HG02623 (cell line): ENCODE measurements around the gene TBC1D2.

ENCODE experiments used
- ATAC-seq: cut with Tn5 transposase; IDR thresholded peaks from one replicate; pipeline ENCODE4 v1.9.1; 2021; ENCODE audit warnings: moderate library complexity; ENCODE audit not compliant: unreplicated experiment

TBC1D2 gene

DNA sequence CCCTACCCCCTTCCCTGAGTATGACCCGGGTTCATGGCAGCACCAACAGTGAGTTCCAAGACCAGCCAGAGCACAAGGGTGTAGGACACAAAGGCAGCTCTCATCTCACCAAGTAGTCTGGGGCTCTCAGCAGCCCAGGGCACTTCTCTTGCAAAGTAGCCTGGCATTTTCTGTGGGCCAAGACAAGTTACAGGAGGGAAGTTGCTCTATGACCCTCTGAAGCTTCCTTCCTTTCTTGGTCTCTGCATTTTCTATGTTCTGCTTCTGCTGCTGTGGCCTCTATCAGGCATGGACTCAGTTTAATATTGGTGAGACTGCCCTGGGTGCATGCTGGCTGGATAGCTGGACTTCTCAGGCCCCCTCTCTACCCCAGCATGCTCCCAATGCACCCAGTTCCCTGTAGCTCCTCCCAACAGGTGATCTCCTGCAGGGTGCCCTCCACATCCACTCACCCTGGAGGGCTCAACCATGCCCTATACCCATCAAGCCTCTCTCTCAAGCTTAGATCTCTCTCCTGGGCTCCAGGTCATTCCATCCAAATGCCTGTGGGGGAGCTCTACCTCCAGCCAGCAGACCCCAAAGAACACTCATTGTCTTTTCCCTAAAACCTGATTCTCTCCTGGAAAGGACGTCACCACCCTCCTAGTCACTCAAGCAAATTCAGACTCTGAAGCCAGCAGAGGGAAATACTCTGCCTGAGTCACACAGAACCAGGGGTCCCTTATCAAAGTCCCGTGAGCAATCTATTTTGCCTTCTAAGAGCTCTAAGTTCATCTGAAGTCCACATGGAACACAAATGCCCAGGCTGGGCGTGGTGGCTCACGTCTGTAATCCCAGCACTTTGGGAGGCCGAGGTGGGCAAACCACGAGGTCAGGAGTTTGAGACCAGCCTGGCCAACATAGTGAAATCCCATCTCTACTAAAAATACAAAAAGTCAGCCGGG is 13.8 kb downstream of the TBC1D2 start:
- ATAC-seq: no peak

DNA sequence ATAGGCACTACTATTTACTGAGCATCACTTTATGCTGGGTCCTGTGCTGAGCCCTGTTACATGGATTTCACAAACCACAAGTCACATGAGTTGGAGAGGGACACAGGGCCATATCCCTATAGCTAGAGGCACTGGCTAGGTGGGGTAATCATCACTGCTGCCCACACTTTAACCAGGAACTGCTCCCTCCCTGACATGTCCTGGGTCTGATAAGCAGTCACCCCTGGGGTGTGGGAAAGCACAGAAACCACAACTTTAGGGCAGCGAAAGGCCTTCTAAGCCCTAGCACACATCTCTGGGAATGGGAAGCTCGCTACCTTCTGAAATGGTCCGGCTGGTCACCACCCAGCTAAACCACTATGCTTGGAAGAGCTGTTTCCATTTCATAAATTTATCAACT is 15.0 kb downstream of the TBC1D2 start:
- ATAC-seq: no peak

DNA sequence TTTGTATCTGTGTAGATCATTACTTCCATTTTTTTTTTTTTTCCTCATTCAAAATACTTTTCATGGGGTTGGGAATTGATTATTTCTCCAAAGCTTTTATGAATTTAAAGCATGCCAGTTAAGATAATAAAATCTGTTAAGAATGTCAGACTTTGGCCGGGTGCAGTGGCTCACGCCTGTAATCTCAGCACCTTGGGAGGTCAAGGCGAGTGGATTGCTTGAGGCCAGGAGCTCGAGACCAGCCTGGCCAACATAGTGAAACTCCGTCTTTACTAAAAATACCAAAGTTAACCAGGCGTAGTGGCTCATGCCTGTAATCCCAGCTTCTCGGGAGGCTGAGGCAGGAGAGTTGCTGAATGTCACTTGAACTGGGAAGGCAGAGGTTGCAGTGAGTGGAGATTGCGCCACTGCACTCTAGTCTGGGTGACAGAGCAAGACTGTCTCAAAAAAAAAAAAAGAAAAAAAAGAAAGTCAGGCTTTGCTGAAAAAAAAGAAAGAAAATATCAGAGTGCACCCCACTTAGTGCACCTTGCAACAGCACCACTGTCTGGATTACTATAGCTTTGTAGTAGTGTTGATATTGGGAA is 18.5 kb downstream of the TBC1D2 start:
- ATAC-seq: no peak

DNA sequence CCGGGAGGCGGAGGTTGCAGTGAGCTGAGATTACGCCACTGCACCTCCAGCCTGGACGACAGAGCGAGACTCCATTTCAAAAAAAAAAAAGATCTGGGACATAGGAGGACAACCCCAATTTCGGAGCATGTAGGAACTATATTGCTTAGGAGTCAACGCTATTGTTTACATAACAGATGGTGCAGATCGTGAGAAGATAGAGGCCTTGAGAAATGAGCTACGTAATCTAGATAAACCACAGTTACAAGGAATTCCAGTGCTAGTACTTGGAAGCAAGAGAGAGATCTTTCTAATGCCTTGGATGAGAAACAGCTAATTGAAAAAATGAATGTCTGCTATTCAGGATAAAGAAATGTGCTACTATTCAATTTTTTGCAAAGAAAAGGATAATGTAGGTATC is 20.3 kb downstream of the TBC1D2 start:
- ATAC-seq: no peak

DNA sequence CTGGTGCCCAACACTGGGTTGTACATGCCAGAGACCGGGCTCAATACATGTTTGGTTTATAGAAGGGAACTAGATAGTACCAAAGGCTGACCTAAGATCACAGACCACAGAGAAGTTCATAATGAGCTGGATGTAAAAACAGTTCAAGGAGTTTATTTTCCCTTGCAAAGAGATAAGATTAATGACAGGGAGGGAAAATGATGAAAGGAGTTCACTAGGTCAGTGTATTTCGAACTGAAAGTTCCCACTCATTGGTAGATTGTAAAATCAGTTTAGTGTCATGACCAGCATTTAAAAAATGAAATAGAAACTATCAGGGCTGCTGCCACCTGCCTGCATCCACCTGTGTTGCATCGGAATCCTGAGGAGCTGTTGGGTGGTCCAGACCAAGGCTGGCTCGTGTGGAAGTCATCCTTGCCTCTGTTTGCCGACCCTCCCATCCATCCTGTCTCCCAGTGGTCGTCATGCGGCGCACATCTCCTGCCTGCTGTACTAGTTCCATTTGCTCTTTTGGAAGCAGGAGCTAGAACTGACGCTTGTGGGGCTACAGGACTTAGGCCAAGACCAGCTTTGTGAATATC is 21.1 kb downstream of the TBC1D2 start:
- ATAC-seq: no peak

DNA sequence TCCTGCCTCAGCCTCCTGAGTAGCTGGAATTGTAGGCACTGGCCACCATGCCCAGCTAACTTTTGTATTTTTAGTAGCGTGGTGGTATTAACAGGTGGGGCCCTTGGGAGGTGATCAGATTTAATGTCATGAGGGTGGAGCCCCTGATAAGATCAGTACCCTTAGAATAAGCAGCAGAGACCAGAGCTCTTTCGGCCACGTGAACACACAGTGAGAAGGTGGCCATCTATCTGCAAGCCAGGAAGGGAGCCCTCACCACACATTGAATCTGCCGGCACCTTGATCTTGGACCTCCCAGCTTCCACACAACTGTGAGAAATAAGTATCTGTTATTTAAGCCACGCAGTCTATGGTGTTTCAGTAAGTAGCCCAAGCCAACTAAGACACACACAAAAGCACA is 22.5 kb downstream of the TBC1D2 start:
- ATAC-seq: no peak

DNA sequence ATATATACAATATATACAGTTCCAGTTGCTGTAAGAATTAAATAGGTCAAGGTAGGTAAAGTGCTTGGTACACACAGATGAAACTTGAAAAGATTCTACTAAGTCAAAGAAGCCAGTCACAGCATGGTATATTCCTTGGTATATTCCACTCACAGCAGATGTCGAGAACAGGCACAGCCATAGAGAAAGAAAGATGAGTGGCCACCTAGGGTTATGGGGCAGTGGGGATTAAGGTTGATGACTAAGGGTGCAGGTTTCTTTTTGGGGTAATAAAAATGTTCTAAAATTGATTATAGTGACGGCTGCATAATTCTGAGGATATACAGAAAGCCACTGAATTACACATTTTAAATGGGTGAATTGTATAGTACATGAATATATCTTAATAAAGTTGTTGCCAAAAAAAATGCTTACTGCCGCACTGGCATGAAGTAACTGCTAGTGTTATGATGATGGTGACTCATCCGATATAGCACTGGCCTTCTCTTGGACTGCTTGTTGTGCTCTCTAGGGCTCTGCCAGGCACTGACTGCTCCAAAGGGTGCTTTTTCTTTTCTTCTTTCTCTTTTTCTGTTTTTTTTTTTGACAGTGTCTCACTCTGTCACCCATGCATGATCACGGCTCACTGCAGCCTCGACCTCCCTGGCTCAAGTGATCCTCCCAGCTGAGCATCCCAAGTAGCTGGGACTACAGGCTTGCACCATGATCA is 23.5 kb downstream of the TBC1D2 start:
- ATAC-seq: no peak

DNA sequence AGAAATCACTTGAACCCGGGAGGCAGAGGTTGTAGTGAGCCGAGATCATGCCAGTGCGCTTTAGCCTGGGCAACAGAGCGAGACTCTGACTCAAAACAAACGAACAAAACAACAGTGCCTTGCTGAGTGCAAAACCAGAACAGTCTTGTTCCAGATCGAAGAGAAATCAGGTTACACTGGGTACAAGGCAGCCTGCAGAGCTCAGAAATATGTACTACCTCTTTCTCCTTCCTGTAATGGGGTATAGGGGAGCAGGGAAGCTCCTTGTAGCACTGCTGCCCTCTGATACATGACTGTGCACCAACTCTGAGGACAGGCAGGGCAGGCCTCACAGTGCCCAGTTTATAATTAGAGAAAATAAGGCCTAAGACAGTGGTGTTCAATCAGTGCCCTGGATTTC is 24.7 kb downstream of the TBC1D2 start:
- ATAC-seq: no peak

DNA sequence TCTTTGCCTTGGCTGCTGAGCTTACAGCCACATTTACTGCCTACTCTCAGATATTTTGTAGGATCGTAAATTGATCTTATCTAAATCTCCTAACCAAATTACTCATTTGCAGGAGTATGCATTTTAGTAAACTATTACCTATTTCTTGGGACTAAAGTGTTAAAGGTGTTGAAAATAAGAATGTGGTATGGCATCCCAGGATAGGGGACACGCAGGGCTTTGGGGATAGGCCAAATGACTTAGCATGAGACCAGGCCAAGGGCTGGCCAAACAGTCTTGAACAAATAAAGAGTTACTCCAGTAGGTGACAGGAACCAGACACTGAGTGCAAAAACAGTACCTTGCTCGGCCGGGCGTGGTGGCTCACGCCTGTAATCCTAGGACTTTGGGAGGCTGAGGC is 25.1 kb downstream of the TBC1D2 start:
- ATAC-seq: no peak

DNA sequence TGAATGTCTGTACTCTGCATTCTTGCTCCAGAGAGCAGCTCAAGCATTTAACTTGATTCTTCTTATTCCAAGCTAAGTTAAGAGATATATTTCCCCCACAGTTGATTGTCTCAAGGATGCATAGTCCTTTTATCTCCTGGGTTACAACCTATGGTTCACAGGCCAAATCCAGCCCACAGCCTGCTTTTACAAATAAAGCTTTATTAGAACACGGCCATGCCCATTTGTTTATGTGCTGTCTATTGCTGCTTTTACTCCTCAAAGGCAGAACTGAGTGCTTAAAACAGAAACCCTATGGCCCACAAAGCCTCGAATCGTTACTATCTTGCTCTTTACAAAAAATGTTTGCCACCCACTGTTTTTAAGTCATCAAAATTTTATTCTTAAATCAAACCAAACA is 25.8 kb downstream of the TBC1D2 start:
- ATAC-seq: no peak

DNA sequence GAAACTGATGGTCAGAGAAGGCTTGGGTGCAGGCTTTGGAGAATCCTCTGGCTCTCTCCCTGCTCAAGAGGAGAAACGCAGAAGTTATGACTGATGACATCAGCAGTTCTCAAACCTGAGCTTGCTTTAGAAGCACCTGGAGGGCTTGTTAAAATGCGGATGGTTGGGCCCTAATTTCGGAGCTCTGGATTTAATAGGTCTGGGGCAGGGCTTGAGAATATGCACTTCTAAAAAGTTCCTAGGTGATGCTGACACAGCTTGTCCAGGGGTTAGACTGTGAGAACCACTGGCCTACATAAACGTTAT is 26.4 kb downstream of the TBC1D2 start:
- no peak for ATAC-seq

DNA sequence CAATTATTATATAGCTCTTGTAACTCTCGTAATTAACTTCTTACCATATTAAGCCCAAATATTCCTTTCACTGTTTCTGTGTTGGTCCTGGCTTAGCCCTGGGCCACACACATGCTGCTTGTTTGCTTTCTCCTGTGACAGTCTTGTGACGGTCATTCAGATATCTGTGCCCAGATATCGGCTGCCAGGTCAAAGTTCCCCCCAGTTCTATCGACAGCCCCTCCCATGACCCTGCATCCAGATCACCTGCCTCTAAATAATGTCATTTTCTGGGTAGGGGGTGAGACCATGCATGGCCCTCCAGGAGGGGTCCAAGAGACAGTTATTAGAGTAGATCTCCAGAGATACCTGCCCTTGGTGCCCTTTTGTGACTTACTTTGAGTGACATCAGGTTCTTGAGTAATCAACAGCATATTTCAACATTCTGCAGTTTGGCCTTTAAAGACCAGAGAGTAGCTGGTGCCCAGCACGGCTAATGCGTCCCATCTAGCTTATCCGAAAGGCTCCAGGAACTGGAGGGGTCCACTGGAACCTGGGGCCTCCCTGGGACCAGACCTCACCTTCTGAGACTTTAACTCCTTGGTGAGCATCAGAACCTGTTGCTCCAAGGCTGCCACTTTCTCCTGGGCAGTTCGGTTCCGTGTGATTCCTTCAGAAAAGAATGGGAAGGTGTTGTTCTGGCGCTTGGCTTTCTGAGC is 26.9 kb downstream of the TBC1D2 start:
- no peak for ATAC-seq

DNA sequence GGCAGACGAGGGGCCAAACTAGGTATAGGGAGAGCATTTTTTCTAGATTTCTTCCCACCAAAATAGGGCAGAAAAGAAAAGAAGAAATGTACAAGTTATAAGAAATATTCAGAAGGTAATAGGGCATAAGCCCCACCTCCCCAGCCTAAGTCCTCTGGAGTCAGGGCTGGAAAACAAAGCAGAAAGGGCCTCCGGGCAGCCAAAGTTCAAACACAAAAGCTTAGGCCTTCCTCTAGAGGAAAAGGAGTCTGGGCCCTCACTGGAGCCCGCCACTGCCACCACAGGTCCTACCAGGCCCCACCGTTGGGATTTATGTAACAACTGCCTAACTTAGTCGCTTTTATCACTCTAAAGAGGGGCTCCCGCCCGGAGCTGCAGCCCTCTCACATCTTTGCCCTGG is 27.6 kb downstream of the TBC1D2 start:
- no peak for ATAC-seq

DNA sequence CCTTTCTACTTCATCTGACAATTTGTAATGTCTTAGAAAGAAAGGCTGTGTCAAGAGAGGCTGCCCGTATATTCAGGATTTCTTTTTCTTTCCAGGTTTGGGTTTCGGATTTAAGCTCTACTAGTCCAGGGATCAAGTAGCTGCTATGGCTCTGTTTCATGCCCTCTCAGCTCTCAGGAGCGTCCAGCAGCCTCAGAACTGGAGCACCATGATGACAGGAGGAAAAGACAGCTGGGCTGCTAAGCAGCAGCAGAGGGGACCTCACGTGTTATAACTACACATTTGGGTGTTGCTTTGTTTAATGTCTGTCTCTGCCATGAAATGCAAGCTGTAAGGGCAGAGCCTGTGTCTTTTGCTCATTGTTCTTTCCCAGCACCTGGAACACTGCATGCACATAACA is 28.5 kb downstream of the TBC1D2 start:
- ATAC-seq: no peak

DNA sequence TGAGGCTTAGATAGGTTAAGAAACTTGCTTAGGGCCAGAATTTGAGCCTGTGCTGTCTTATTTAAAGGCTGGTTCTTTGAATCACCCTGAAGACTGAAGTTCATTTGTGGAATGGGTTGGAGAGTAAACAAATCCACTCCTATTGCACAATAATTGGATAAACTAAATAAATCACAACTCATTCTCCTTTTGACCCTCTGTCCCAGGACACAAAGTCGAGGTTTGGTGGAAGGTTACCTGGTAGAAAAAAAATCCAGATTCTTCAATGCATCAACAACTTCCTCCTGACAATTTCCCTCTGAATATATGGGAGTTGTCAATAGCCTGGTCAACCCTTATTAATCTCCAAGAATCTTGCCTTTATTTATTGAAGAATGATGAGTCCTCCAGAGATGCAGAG is 28.9 kb downstream of the TBC1D2 start:
- ATAC-seq: no peak

DNA sequence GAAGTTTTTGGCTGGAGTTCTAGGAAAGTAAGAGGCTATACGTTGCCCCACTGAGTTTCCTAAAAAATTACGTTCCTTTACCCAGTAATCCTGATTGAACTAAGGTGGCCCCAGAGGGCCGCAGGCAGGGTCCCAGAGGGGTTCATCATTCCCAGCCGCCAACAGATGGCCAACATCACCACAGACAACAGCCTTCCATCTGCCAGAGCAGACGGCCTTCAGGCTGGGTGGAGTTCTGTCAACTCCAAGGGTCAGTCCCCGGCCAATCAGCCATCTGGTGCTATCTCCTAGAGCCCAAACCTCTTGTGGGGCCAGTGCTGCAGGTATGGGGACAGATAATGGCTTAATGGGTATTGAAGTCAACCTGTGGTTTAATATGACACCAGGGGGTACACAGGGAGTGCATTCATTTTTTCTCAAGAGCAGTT is 30.4 kb downstream of the TBC1D2 start:
- no peak for ATAC-seq

DNA sequence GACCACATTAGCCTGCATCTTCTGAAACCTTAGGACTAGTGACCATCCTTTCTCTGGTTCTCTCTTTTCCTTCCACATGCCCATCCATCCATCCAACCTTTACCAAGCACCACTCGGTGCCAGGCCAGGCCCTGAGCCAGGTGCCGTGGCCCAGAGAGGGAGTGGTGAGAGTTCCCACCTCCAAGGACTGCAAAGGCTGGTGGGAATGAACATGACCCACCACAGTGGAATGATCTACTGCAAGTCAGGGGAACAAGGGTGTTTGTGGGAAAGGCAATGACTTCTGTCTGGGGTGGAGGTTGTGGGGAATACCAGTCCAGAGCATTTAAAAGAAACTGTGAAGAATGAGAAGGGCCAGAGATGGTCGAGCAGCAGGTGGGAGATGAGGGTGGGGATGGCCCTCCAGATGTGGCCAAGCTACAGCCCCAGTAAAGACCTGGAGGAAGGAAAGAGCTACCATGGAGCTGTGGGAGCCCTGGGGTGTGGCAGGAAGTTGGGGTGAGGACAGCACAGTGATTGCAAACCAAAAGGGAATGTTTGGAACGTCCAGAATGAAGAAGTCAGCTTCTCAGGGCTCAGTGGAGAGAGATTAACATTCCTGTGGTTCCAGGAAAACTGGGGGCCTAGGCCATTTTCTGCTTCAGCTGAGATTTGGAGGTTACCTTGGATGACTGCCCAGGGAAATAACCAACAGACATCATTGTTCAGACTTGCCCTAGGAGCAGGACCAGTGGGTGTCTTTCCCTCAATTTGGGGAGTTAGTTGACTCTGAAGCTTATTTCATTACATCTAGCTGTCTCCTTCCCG is 32.4 kb downstream of the TBC1D2 start:
- no peak for ATAC-seq

DNA sequence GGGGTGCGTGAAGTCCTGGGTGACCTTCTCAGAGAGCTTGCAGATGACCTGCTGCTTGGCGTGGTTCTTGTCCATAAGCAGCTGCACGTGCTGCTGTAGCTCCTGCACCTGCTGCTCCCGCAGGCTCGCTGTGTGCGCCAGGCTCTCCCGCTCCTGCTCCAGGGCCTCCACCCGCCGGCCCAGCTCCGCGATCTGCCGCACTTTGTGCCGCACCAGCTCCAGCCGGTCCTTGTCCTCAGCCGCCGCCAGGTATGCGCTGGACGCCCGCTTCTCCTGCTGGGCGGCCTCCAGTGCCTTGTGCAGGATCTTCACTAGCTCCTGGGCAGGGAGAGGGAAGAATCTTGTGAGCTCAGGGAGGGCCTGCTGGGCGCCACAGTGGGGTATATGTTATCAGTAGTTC is 34.5 kb downstream of the TBC1D2 start:
- ATAC-seq: no peak

DNA sequence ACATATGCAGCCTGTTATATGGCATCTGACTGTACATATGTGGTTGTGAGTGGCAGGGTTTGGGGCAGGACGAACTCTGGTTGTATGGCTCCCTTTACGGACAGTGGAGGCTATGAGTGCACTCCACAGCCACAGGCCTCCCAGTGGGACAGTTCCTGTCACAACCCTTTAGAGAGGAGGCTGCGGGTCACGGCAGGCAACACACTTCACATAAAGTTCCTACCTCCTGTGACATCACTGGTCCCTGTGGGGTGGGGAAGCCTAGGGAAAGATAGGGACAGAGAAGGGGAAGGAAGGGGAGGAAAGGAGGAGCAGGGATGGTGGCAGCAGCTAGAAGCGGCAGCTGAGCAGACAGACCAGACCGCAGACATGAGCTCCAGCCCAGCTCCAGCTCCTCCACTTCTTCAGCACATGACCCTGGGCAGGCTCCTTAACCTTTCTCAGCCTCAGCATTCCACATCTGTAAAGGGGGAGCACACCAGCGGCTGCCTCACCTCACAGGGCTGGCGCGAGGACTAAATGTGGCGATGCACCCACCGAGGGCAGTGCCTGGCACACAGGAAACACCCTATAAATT is 35.6 kb downstream of the TBC1D2 start:
- no peak for ATAC-seq

DNA sequence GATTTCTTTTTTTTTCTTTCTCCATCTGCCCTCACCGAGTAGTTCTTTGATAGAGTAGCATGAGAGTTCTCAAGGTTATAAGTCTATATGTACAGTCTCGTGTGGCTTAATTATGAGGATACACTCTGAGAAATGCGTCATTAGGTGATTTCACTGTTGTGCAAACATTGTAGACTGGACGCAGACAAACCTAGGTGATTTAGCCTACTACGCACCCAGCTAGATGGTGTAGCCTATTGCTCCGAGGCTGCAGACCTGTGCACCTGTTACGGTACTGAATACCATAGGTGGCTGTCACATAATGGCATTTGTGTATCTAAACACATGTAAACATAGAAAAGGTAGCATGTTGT is 36.1 kb downstream of the TBC1D2 start:
- no peak for ATAC-seq
